Loucy (cell line): ENCODE results near the gene RCBTB1.

Experiments used
- H2AFZ ChIP-seq: fragments of 200-600 bp; sonication (generic); 2 replicates; pipeline ENCODE4 v1.6.0; 2016; ENCODE audit warnings: antibody characterized with exemption, mild to moderate bottlenecking, low read length, moderate library complexity
- H3F3A ChIP-seq: fragments of 200-600 bp; 2 replicates; pipeline ENCODE4 v1.6.0; 2016; ENCODE audit warnings: antibody characterized with exemption, low read depth, mild to moderate bottlenecking
- H3K27me3 ChIP-seq: fragments of 200-600 bp; sonication (generic); 2 replicates; pipeline ENCODE4 v1.6.1; 2014; ENCODE audit warnings: low read length, mild to moderate bottlenecking; ENCODE audit not compliant: insufficient read depth, poor library complexity, severe bottlenecking
- H3K36me3 ChIP-seq: fragments of 200-600 bp; sonication (generic); 2 replicates; pipeline ENCODE4 v1.6.1; 2016; ENCODE audit warnings: low read length; ENCODE audit not compliant: insufficient read depth
- H3K4me1 ChIP-seq: fragments of 200-600 bp; sonication (generic); 2 replicates; pipeline ENCODE4 v1.5.1; 2014; ENCODE audit warnings: low read length, mild to moderate bottlenecking; ENCODE audit not compliant: insufficient read depth, poor library complexity, severe bottlenecking
- H3K4me2 ChIP-seq: fragments of 200-600 bp; sonication (generic); 2 replicates; pipeline ENCODE4 v1.6.0; 2014; ENCODE audit warnings: antibody characterized with exemption, low read length, low read depth, mild to moderate bottlenecking; ENCODE audit not compliant: poor library complexity, severe bottlenecking
- H3K4me3 ChIP-seq: fragments of 200-600 bp; sonication (generic); 2 replicates; pipeline ENCODE4 v1.5.1; 2014; ENCODE audit warnings: low read length, mild to moderate bottlenecking, mixed read lengths; ENCODE audit not compliant: poor library complexity, severe bottlenecking
- H3K79me2 ChIP-seq: fragments of 200-600 bp; sonication (generic); 2 replicates; pipeline ENCODE4 v1.6.1; 2014; ENCODE audit warnings: low read length; ENCODE audit not compliant: insufficient read depth
- H3K9ac ChIP-seq: fragments of 200-600 bp; sonication (generic); 2 replicates; pipeline ENCODE4 v1.6.0; 2014; ENCODE audit warnings: mild to moderate bottlenecking, low read depth, low read length, moderate library complexity; ENCODE audit not compliant: poor library complexity, severe bottlenecking
- H3K9me2 ChIP-seq: fragments of 200-600 bp; sonication (generic); replicated peaks from 2 replicates; pipeline ENCODE4 v1.6.1; 2016; ENCODE audit warnings: low read depth, low read length, mixed read lengths
- H3K9me3 ChIP-seq: fragments of 200-600 bp; sonication (generic); 2 replicates; pipeline ENCODE4 v1.6.1; 2014; ENCODE audit warnings: mild to moderate bottlenecking, antibody characterized with exemption, low read length, low read depth; ENCODE audit not compliant: insufficient read depth
- H4K20me1 ChIP-seq: fragments of 200-600 bp; sonication (generic); 2 replicates; pipeline ENCODE4 v1.6.0; 2014; ENCODE audit warnings: antibody characterized with exemption, low read length, mild to moderate bottlenecking; ENCODE audit not compliant: insufficient read depth, poor library complexity, severe bottlenecking
- CTCF ChIP-seq: fragments of 200-600 bp; sonication (generic); conservative IDR thresholded peaks from 2 replicates; pipeline ENCODE4 v1.5.1; 2014; ENCODE audit warnings: mild to moderate bottlenecking, antibody characterized with exemption, low read length
- EZH2phosphoT487 ChIP-seq: fragments of 200-600 bp; IDR thresholded peaks from 2 replicates; pipeline ENCODE4 v1.6.1; 2018; ENCODE audit warnings: antibody characterized with exemption, mild to moderate bottlenecking, moderate library complexity, borderline replicate concordance

RCBTB1 gene

DNA sequence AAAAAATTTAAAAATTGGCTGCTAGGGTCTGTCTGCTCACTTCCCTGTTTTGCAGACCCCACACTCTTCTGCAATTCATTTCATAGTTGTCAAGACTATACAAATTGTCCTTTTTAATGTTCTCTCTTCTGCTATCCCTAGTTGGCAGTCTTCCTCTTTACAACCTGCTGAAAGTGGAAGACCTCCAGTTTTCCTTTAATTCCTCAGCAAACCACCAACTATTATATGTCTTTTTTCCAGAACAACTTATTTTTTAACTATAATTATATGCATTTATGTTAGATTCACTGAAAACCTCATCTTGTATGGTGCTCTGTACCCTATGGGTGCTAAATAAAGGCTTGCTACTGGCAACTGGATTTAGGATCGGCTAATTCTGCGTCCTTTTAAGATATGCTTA is 90.7 kb downstream of the RCBTB1 start:
- no peaks in the 10 kb centered on the region for H3K27me3 ChIP-seq
- H3K4me2 ChIP-seq: peak overlapping the region; percentile 81
- H3K4me3 ChIP-seq: peak overlapping the region; percentile 91
- no peaks in the 10 kb centered on the region for H3K9me3 ChIP-seq
- H3K79me2 ChIP-seq: no peaks in the 10 kb centered on the region
- TF ChIP-seq CTCF (peak; percentile 33), EZH2phosphoT487 (no peak)
- H3F3A ChIP-seq: peaks cover 10% of the 10 kb centered on the region; the same call in 1 of the 2 replicates
- no peaks in the 10 kb centered on the region for H4K20me1 ChIP-seq
- H3K9ac ChIP-seq: peak overlapping the region; percentile 89
- H3K4me1 ChIP-seq: peaks cover 9% of the 10 kb centered on the region
- peak overlapping the region; percentile 96; the same call in 1 of the 2 replicates for H2AFZ ChIP-seq
- no peaks in the 10 kb centered on the region for H3K36me3 ChIP-seq
- no peaks in the 10 kb centered on the region for H3K9me2 ChIP-seq

DNA sequence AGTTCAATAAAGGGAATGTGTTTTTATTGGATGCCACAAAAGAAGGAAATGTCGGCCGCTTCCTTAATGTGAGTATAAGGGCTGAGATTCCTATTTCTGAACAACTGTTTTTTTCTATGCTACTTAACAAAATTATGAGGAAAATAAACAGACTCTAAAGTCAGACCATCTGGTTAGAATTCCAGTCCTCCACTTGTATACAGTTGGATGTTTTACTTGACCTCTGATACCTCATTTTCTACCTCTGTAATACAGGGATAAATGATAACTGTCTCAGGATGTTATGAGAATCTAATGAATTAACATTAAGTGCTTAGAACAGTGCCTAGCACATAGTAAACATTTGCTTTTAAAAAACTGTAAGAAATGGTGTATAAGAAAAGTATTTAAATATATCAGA is 96.8 kb downstream of the RCBTB1 start:
- H3K36me3 ChIP-seq: peaks cover 4% of the 10 kb centered on the region; the same call in 1 of the 2 replicates
- H3K9me3 ChIP-seq: no peaks in the 10 kb centered on the region
- no peak overlapping the region for H3K4me2 ChIP-seq
- 0 out of 2 replicates have a peak, but pooled peaks cover 3% of the 10 kb centered on the region for H3F3A ChIP-seq
- H3K9ac ChIP-seq: no peak overlapping the region
- TF ChIP-seq EZH2phosphoT487 (no peak), CTCF (no peak)
- H2AFZ ChIP-seq: no peak overlapping the region
- no peaks in the 10 kb centered on the region for H3K27me3 ChIP-seq
- H3K9me2 ChIP-seq: no peaks in the 10 kb centered on the region
- H3K4me1 ChIP-seq: no peaks in the 10 kb centered on the region
- H4K20me1 ChIP-seq: no peaks in the 10 kb centered on the region
- no peaks in the 10 kb centered on the region for H3K79me2 ChIP-seq
- H3K4me3 ChIP-seq: no peak overlapping the region
